ENCODE measurements around the gene SLC25A46. TPM values are rescaled to one million over a fixed set of nuclear protein-coding genes. Genes with fewer than 3 reads are reported as not detected.
"Not testable (repeated sequence)": the region's sequence is repeated elsewhere in the genome, so short reads cannot be mapped to it uniquely, and the experiment has no call there.

The SLC25A46 gene
- polyA plus RNA-seq, 2 donors, result 8.0 to 16.7 TPM

DNA sequence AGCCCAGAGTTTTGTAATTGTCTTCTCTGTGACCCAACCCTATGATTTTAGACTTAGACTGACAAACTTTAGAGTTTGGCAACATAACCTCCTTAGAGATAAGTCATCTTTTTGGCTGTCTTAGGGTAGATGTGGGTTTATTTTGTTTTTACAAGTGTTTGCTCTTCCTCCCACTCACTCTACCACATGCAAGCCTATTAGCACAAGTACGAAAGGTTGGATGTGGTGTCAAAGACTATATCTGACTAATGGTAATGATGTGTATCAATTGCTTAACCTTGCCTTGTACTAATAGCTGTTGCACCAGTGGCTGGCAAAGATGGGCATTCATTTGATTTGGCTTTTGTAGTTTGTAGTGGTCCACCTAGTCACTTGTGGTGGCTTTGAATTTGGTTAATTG, 46.5 kb downstream of the SLC25A46 start:
- Histone ChIP-seq H3K36me3 (ENCODE audit: control insufficient read depth in 2 of 2, insufficient read depth in 2 of 2, low read length in 1 of 2) (no peaks in the 10 kb centered on the region), H3K4me1 (ENCODE audit: control insufficient read depth in 2 of 2, insufficient read depth in 2 of 2, low read length in 1 of 2) (no peaks in the 10 kb centered on the region), H3K4me3 (ENCODE audit: low read depth in 1 of 2, low read length in 2 of 2) (no peak overlapping the region), H3K27ac (ENCODE audit: low read depth in 2 of 2, low read length in 1 of 2) (no peak overlapping the region), H3K27me3 (ENCODE audit: control insufficient read depth in 1 of 2, insufficient read depth in 2 of 2, low read length in 2 of 2) (no peaks in the 10 kb centered on the region), H3K9me3 (ENCODE audit: control insufficient read depth in 2 of 2, insufficient read depth in 1 of 2, low read depth in 1 of 2, low read length in 1 of 2) (no peaks in the 10 kb centered on the region)
- 32 to 44% methylated on average over 1 of the region's 1 CpG for WGBS, 2 donors

DNA sequence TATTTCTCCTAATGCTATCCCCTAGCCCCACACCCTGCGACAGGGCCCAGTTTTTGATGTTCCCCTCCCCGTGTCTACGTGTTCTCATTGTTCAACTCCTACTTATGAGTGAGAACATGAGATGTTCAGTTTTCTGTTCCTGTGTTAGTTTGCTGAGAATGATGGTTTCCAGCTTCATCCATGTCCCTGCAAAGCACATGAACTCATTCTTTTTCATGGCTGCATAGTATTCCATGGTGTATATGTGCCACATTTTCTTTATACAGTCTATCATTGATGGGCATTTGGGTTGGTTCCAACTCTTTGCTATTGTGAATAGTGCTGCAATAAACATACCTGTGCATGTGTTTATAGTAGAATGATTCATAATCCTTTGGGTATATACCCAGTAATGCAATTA, 49.2 kb downstream of the SLC25A46 start:
- not testable (repeated sequence) for H3K4me1 ChIP-seq (ENCODE audit: control insufficient read depth in 2 of 2, insufficient read depth in 2 of 2, low read length in 1 of 2); H3K9me3 ChIP-seq (ENCODE audit: control insufficient read depth in 2 of 2, insufficient read depth in 1 of 2, low read depth in 1 of 2, low read length in 1 of 2); H3K4me3 ChIP-seq (ENCODE audit: low read depth in 1 of 2, low read length in 2 of 2); H3K27me3 ChIP-seq (ENCODE audit: control insufficient read depth in 1 of 2, insufficient read depth in 2 of 2, low read length in 2 of 2); H3K36me3 ChIP-seq (ENCODE audit: control insufficient read depth in 2 of 2, insufficient read depth in 2 of 2, low read length in 1 of 2); H3K27ac ChIP-seq (ENCODE audit: low read depth in 2 of 2, low read length in 1 of 2)
- WGBS, 2 donors, result 94 to 96% methylated on average over 3 of the region's 3 CpGs

DNA sequence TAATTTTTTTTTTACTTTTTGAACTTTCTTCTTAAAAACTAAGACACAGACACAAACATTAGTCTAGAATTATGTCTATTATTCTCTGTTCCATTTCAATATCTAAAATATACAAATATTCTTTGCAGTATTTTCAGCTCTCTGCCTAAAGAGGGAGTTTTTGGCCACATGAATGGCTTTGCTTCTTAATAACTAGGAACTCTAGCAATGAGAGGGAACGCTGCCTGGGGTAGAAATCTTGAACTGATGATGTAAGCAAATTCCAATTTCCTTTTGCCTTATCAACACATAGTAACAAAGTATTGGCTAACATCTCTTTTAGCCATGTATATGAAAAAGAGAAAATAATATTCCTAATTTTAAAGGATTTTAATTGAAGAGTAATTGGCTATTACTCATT, 51.9 kb downstream of the SLC25A46 start:
- Histone ChIP-seq H3K36me3 (ENCODE audit: control insufficient read depth in 2 of 2, insufficient read depth in 2 of 2, low read length in 1 of 2) (no peaks in the 10 kb centered on the region), H3K4me1 (ENCODE audit: control insufficient read depth in 2 of 2, insufficient read depth in 2 of 2, low read length in 1 of 2) (no peaks in the 10 kb centered on the region), H3K27me3 (ENCODE audit: control insufficient read depth in 1 of 2, insufficient read depth in 2 of 2, low read length in 2 of 2) (no peaks in the 10 kb centered on the region), H3K27ac (ENCODE audit: low read depth in 2 of 2, low read length in 1 of 2) (no peak overlapping the region), H3K4me3 (ENCODE audit: low read depth in 1 of 2, low read length in 2 of 2) (no peak overlapping the region), H3K9me3 (ENCODE audit: control insufficient read depth in 2 of 2, insufficient read depth in 1 of 2, low read depth in 1 of 2, low read length in 1 of 2) (no peaks in the 10 kb centered on the region)
- 10 to 18% methylated on average over 1 of the region's 1 CpG for WGBS, 2 donors

DNA sequence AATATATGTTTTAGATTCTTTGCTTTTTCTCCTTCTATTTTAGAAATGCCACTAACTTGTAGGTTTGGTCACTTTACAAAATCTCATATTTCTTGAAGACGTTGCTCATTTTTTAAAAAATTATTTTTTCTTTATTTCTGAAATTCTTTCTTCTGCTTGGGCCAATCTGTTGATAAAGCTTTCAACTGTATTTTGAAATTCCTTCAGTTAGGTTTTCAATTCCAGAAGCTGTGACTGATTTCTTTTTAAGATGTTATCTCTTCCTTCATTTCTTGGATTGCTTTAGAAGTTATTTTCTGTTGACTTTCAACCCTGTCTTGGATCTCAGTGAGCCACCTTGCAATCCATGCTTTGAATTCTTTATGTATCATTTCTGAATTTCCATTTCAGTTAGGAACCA, 64.2 kb downstream of the SLC25A46 start:
- no peaks in the 10 kb centered on the region for H3K4me1 ChIP-seq (ENCODE audit: control insufficient read depth in 2 of 2, insufficient read depth in 2 of 2, low read length in 1 of 2)
- H3K36me3 ChIP-seq (ENCODE audit: control insufficient read depth in 2 of 2, insufficient read depth in 2 of 2, low read length in 1 of 2), result no peaks in the 10 kb centered on the region
- H3K27ac ChIP-seq (ENCODE audit: low read depth in 2 of 2, low read length in 1 of 2), result peak overlapping the region; percentile 10 to 14
- no peaks in the 10 kb centered on the region for H3K27me3 ChIP-seq (ENCODE audit: control insufficient read depth in 1 of 2, insufficient read depth in 2 of 2, low read length in 2 of 2)
- no peaks in the 10 kb centered on the region for H3K9me3 ChIP-seq (ENCODE audit: control insufficient read depth in 2 of 2, insufficient read depth in 1 of 2, low read depth in 1 of 2, low read length in 1 of 2)
- 52 to 64% methylated on average over 1 of the region's 1 CpG for WGBS, 2 donors
- no peak overlapping the region for H3K4me3 ChIP-seq (ENCODE audit: low read depth in 1 of 2, low read length in 2 of 2)

DNA sequence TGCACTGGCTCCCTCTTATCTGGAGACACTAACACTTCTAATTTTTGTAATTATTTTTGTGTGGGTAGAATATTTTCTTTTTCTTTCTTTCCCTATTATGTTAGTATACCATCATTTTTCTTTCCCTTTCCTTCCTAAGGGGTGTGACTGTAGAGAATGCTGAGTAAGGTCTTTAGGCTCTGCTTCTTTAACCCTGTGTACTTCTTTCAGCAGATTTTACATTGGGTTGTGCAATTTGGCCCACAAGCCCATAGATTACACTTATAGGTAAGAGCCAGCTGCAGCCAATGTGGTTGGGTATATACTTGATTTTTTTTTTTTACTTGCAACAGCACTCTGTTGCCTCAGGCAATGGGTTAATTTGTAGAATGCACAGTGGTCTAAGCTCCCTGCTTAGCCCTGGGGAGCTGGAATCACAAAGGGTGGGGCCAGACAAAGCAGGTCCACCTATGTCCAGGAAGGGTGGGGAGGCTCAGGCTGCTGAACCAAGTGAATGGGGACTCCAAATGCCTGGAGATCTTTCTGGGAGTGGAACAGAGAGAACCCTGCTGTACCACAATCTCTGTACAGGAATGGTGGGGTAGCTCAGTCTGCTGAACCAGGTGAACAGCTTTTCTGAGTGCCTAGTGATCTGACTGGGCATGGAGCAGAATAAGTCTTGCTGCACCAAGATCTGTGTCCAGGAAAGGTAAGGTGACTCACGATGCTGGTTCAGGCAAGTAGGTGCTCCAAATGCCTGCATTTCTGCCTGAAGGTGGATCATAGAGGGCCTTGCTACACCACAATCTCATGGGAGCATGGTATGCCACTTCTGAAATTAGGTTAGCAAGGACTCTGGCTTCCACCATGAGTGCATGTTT, 64.9 kb downstream of the SLC25A46 start:
- Histone ChIP-seq H3K36me3 (ENCODE audit: control insufficient read depth in 2 of 2, insufficient read depth in 2 of 2, low read length in 1 of 2) (no peaks in the 10 kb centered on the region), H3K4me3 (ENCODE audit: low read depth in 1 of 2, low read length in 2 of 2) (no peak overlapping the region), H3K4me1 (ENCODE audit: control insufficient read depth in 2 of 2, insufficient read depth in 2 of 2, low read length in 1 of 2) (no peaks in the 10 kb centered on the region), H3K9me3 (ENCODE audit: control insufficient read depth in 2 of 2, insufficient read depth in 1 of 2, low read depth in 1 of 2, low read length in 1 of 2) (no peaks in the 10 kb centered on the region), H3K27ac (ENCODE audit: low read depth in 2 of 2, low read length in 1 of 2) (peak overlapping the region; percentile 83), H3K27me3 (ENCODE audit: control insufficient read depth in 1 of 2, insufficient read depth in 2 of 2, low read length in 2 of 2) (no peaks in the 10 kb centered on the region)
- WGBS, 2 donors, result 57 to 67% methylated on average over 1 of the region's 1 CpG

DNA sequence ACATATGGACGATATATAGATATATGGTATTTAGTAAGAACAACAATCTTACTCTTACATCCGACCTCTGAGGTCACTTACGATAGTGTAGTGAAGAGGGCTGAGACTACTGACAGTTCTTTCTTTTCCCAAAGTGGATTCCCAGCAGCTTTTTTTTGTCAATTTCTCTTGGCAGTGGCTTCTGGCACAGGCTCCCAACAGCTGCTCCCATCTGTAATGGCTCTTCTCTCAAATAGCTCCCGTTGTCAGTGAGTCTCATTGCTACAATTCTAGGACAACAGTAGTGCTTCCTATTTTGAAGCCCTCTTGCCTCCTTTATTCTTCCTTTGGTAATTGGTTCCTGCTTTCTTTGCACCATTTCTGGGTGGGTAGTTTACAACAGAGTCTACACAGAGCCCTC, 68.4 kb downstream of the SLC25A46 start:
- no peaks in the 10 kb centered on the region for H3K4me1 ChIP-seq (ENCODE audit: control insufficient read depth in 2 of 2, insufficient read depth in 2 of 2, low read length in 1 of 2)
- no peak overlapping the region for H3K4me3 ChIP-seq (ENCODE audit: low read depth in 1 of 2, low read length in 2 of 2)
- H3K36me3 ChIP-seq (ENCODE audit: control insufficient read depth in 2 of 2, insufficient read depth in 2 of 2, low read length in 1 of 2), result no peaks in the 10 kb centered on the region
- H3K27ac ChIP-seq (ENCODE audit: low read depth in 2 of 2, low read length in 1 of 2), result no peak overlapping the region
- WGBS, 2 donors, result 55 to 63% methylated on average over 4 of the region's 4 CpGs
- no peaks in the 10 kb centered on the region for H3K27me3 ChIP-seq (ENCODE audit: control insufficient read depth in 1 of 2, insufficient read depth in 2 of 2, low read length in 2 of 2)
- H3K9me3 ChIP-seq (ENCODE audit: control insufficient read depth in 2 of 2, insufficient read depth in 1 of 2, low read depth in 1 of 2, low read length in 1 of 2), result no peaks in the 10 kb centered on the region

DNA sequence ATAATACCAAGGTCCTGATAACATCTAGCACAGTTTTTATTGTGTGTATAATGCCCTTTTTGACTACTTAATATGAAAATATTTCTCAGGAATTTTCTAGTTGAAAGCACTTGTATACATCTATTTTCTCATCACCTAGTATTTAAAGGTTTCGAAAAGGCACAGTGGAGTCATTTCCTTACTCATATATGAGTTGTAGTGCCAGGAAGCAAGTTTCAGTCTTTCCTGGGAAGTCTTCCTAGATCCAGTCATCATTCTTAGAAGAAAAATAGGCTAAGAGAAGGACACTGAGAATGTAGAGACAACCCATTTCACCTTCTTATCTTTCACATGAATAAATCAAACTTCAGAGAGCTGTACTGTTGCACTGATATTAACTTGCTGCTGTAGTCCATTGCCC, 70.2 kb downstream of the SLC25A46 start:
- Histone ChIP-seq H3K9me3 (ENCODE audit: control insufficient read depth in 2 of 2, insufficient read depth in 1 of 2, low read depth in 1 of 2, low read length in 1 of 2) (no peaks in the 10 kb centered on the region), H3K4me3 (ENCODE audit: low read depth in 1 of 2, low read length in 2 of 2) (no peak overlapping the region), H3K27me3 (ENCODE audit: control insufficient read depth in 1 of 2, insufficient read depth in 2 of 2, low read length in 2 of 2) (no peaks in the 10 kb centered on the region), H3K4me1 (ENCODE audit: control insufficient read depth in 2 of 2, insufficient read depth in 2 of 2, low read length in 1 of 2) (no peaks in the 10 kb centered on the region), H3K27ac (ENCODE audit: low read depth in 2 of 2, low read length in 1 of 2) (no peak overlapping the region), H3K36me3 (ENCODE audit: control insufficient read depth in 2 of 2, insufficient read depth in 2 of 2, low read length in 1 of 2) (no peaks in the 10 kb centered on the region)
- 77 to 84% methylated on average over 1 of the region's 1 CpG for whole genome bisulfite sequencing, 2 donors

Other genes starting within 250 kb of the SLC25A46 start
- gene TMEM232, start 12.3 kb upstream of the SLC25A46 start, polyA plus RNA-seq, result under 1 TPM; 0.49 to 0.65 TPM

Measured in esophagus (tissue), 2 donors.